Fibroblast of lung (primary cell): ENCODE data around the gene CAMTA1. TPM values are rescaled to one million over a fixed set of nuclear protein-coding genes. Genes with fewer than 3 reads are reported as not detected.

Source experiments
- DNase-seq, 2 donors: peaks; one replicate each; pipeline versions ENCODE4 v3.0.0 to v3.0.0-alpha.2; 2010; ENCODE audit warnings: low read depth in 2 of 2
- H2AFZ ChIP-seq: 2 replicates; pipeline ENCODE4 v1.5.1; 2012; ENCODE audit warnings: low read length, control low read depth, inconsistent platforms
- H3K27ac ChIP-seq: 2 replicates; pipeline ENCODE4 v1.5.1; 2011; ENCODE audit warnings: low read length, control low read depth; ENCODE audit not compliant: insufficient read depth
- H3K27me3 ChIP-seq: 2 replicates; pipeline ENCODE4 v1.5.1; 2011; ENCODE audit warnings: mild to moderate bottlenecking, low read length; ENCODE audit not compliant: control insufficient read depth, insufficient read depth
- H3K36me3 ChIP-seq: 2 replicates; pipeline ENCODE4 v1.5.1; 2011; ENCODE audit warnings: low read length; ENCODE audit not compliant: control insufficient read depth, insufficient read depth
- H3K4me1 ChIP-seq: 2 replicates; pipeline ENCODE4 v1.5.1; 2011; ENCODE audit warnings: low read length; ENCODE audit not compliant: control insufficient read depth, insufficient read depth; ENCODE audit errors: extremely low read depth
- H3K4me2 ChIP-seq: 2 replicates; pipeline ENCODE4 v1.5.1; 2011; ENCODE audit warnings: low read length, control low read depth; ENCODE audit not compliant: insufficient read depth; ENCODE audit errors: extremely low read depth
- H3K4me3 ChIP-seq, 4 experiments: fragments of 200-600 bp in 1 of 4; sonication (generic) in 1 of 4; replicated peaks in 1 of 4; 2 replicates each; pipeline ENCODE4 v1.5.1; 2011 to 2016; ENCODE audit warnings: low read length in 4 of 4, low read depth in 3 of 4, mild to moderate bottlenecking in 3 of 4, control low read depth in 2 of 4, inconsistent platforms in 1 of 4, mixed read lengths in 1 of 4; ENCODE audit not compliant: insufficient read depth in 1 of 4; ENCODE audit errors: control extremely low read depth in 1 of 4
- H3K79me2 ChIP-seq: 2 replicates; pipeline ENCODE4 v1.5.1; 2012; ENCODE audit warnings: mild to moderate bottlenecking, low read length, inconsistent platforms; ENCODE audit not compliant: control insufficient read depth, insufficient read depth
- H3K9ac ChIP-seq: 2 replicates; pipeline ENCODE4 v1.5.1; 2011; ENCODE audit warnings: mild to moderate bottlenecking, low read length, control low read depth; ENCODE audit not compliant: insufficient read depth
- H3K9me3 ChIP-seq: 2 replicates; pipeline ENCODE4 v1.5.1; 2012; ENCODE audit warnings: low read depth, low read length; ENCODE audit not compliant: control insufficient read depth, insufficient read depth
- H4K20me1 ChIP-seq: 2 replicates; pipeline ENCODE4 v1.5.1; 2011; ENCODE audit warnings: low read length; ENCODE audit not compliant: control insufficient read depth, insufficient read depth; ENCODE audit errors: extremely low read depth
- CTCF ChIP-seq, 2 donors: IDR thresholded peaks in 1 of 2; conservative IDR thresholded peaks in 1 of 2; 1 replicate in 1 of 2; 2 replicates in 1 of 2; pipeline ENCODE4 v1.5.1; 2011 to 2012; ENCODE audit warnings: low read length in 2 of 2, control low read depth in 1 of 2, inconsistent platforms in 1 of 2, low read depth in 1 of 2, mild to moderate bottlenecking in 1 of 2
- EZH2 ChIP-seq: IDR thresholded peaks from 2 replicates; pipeline ENCODE4 v1.5.1; 2012; ENCODE audit warnings: low read length, control low read depth, mild to moderate bottlenecking; ENCODE audit errors: missing control alignments
- polyA plus RNA-seq, 2 donors: library from polyadenylated mRNA; depleted of rRNA in 1 of 2; stranded (reverse) in 1 of 2; unstranded in 1 of 2; fragments of >200 nt; gene quantifications; 2 replicates each; pipeline ENCODE4 v1.2.1, GENCODE V29; 2011 to 2012; ENCODE audit warnings: missing spikeins in 1 of 2
- total RNA-seq: library from RNA; depleted of rRNA; stranded (reverse); fragments of >200 nt; gene quantifications from 2 replicates; pipeline ENCODE4 v1.2.1, GENCODE V29; 2014

CAMTA1 gene
- total and polyA plus RNA-seq, 2 donors (not counting 1 experiment from before 2014, with no cell fraction given), result 47.6 to 86.0 TPM

GRCh38 chr1:6811583-6811982 is 26.3 kb downstream of the CAMTA1 start:
- Histone ChIP-seq H3K9me3 (no peaks in the 10 kb centered on the region), H3K4me3 (no peak overlapping the region), H3K9ac (no peak overlapping the region), H3K36me3 (no peaks in the 10 kb centered on the region), H3K4me1 (no peaks in the 10 kb centered on the region), H3K27me3 (no peaks in the 10 kb centered on the region), H2AFZ (no peak overlapping the region), H3K4me2 (no peak overlapping the region), H4K20me1 (no peaks in the 10 kb centered on the region), H3K27ac (no peak overlapping the region), H3K79me2 (peaks cover 18% of the 10 kb centered on the region)
- TF ChIP-seq EZH2 (no peak), CTCF (conservative IDR thresholded peaks at IDR 0.05 in 1 of 2, IDR thresholded peaks at IDR 0.05 in 1 of 2; ENCODE audit: low read depth in 1 of 2, low read length in 2 of 2) (no peak)
- no peak for DNase-seq

GRCh38 chr1:6813165-6813564 is 27.9 kb downstream of the CAMTA1 start:
- H3K36me3 ChIP-seq, result no peaks in the 10 kb centered on the region
- no peak overlapping the region for H3K4me3 ChIP-seq
- H3K79me2 ChIP-seq, result peaks cover 14% of the 10 kb centered on the region
- no peaks in the 10 kb centered on the region for H3K9me3 ChIP-seq
- no peaks in the 10 kb centered on the region for H3K27me3 ChIP-seq
- no peak overlapping the region for H3K4me2 ChIP-seq
- H3K4me1 ChIP-seq, result no peaks in the 10 kb centered on the region
- no peak overlapping the region for H3K9ac ChIP-seq
- no peak overlapping the region for H3K27ac ChIP-seq
- DNase-seq, result no peak
- H4K20me1 ChIP-seq, result no peaks in the 10 kb centered on the region
- TF ChIP-seq CTCF (conservative IDR thresholded peaks at IDR 0.05 in 1 of 2, IDR thresholded peaks at IDR 0.05 in 1 of 2; ENCODE audit: low read depth in 1 of 2, low read length in 2 of 2), result no peak
- TF ChIP-seq EZH2, result no peak
- no peak overlapping the region for H2AFZ ChIP-seq

GRCh38 chr1:6815726-6816125 is 30.5 kb downstream of the CAMTA1 start:
- peaks cover 11% of the 10 kb centered on the region for H3K79me2 ChIP-seq
- H3K4me3 ChIP-seq, result no peak overlapping the region
- H4K20me1 ChIP-seq, result no peaks in the 10 kb centered on the region
- no peaks in the 10 kb centered on the region for H3K36me3 ChIP-seq
- no peak for DNase-seq
- H3K27ac ChIP-seq, result no peak overlapping the region
- no peaks in the 10 kb centered on the region for H3K27me3 ChIP-seq
- no peak overlapping the region for H3K4me2 ChIP-seq
- no peak overlapping the region for H2AFZ ChIP-seq
- H3K9ac ChIP-seq, result no peak overlapping the region
- H3K9me3 ChIP-seq, result no peaks in the 10 kb centered on the region
- H3K4me1 ChIP-seq, result no peaks in the 10 kb centered on the region
- TF ChIP-seq EZH2, result no peak
- TF ChIP-seq CTCF (conservative IDR thresholded peaks at IDR 0.05 in 1 of 2, IDR thresholded peaks at IDR 0.05 in 1 of 2; ENCODE audit: low read depth in 1 of 2, low read length in 2 of 2), result no peak
